ENCODE data around the gene BMERB1. TPM values are rescaled to one million over a fixed set of nuclear protein-coding genes. Genes with fewer than 3 reads are reported as not detected.

Gene BMERB1
- total RNA-seq, 1 donor from 2014 or later = 47.9 TPM

GRCh38 chr16:15599303-15600070 is 165.1 kb downstream of the BMERB1 start:
- Mint-ChIP-seq H3K36me3 (ENCODE audit: unreplicated experiment) (peaks cover 79% of the 10 kb centered on the region), H3K27ac (ENCODE audit: unreplicated experiment) (no peak overlapping the region), H3K9me3 (ENCODE audit: unreplicated experiment) (no peaks in the 10 kb centered on the region), H3K27me3 (ENCODE audit: unreplicated experiment) (no peaks in the 10 kb centered on the region), H3K4me1 (ENCODE audit: unreplicated experiment) (no peaks in the 10 kb centered on the region), H3K4me3 (ENCODE audit: unreplicated experiment) (no peak overlapping the region)
- no peak for TF ChIP-seq CTCF (IDR thresholded peaks at IDR 0.05)
- DNase-seq (ENCODE audit: extremely low spot score, unreplicated experiment) = no peak

GRCh38 chr16:15601212-15601879 is 167.0 kb downstream of the BMERB1 start:
- Mint-ChIP-seq H3K4me1 (ENCODE audit: unreplicated experiment) (no peaks in the 10 kb centered on the region), H3K4me3 (ENCODE audit: unreplicated experiment) (no peak overlapping the region), H3K36me3 (ENCODE audit: unreplicated experiment) (peaks cover 75% of the 10 kb centered on the region), H3K27ac (ENCODE audit: unreplicated experiment) (no peak overlapping the region), H3K9me3 (ENCODE audit: unreplicated experiment) (no peaks in the 10 kb centered on the region), H3K27me3 (ENCODE audit: unreplicated experiment) (no peaks in the 10 kb centered on the region)
- no peak for DNase-seq (ENCODE audit: extremely low spot score, unreplicated experiment)
- TF ChIP-seq CTCF (IDR thresholded peaks at IDR 0.05) = no peak

- no peak for TF ChIP-seq CTCF (IDR thresholded peaks at IDR 0.05)
- Mint-ChIP-seq H3K27me3 (ENCODE audit: unreplicated experiment) (no peaks in the 10 kb centered on the region), H3K4me3 (ENCODE audit: unreplicated experiment) (no peak overlapping the region), H3K9me3 (ENCODE audit: unreplicated experiment) (no peaks in the 10 kb centered on the region), H3K27ac (ENCODE audit: unreplicated experiment) (no peak overlapping the region), H3K36me3 (ENCODE audit: unreplicated experiment) (peaks cover 74% of the 10 kb centered on the region), H3K4me1 (ENCODE audit: unreplicated experiment) (no peaks in the 10 kb centered on the region)
- DNase-seq (ENCODE audit: extremely low spot score, unreplicated experiment) = no peak
Measured at GRCh38 chr16:15602285-15603044, 168.1 kb downstream of the BMERB1 start.

- DNase-seq (ENCODE audit: extremely low spot score, unreplicated experiment) = no peak
- Mint-ChIP-seq H3K27ac (ENCODE audit: unreplicated experiment) (no peak overlapping the region), H3K4me3 (ENCODE audit: unreplicated experiment) (no peak overlapping the region), H3K36me3 (ENCODE audit: unreplicated experiment) (peaks cover 83% of the 10 kb centered on the region), H3K9me3 (ENCODE audit: unreplicated experiment) (no peaks in the 10 kb centered on the region), H3K27me3 (ENCODE audit: unreplicated experiment) (no peaks in the 10 kb centered on the region), H3K4me1 (ENCODE audit: unreplicated experiment) (no peaks in the 10 kb centered on the region)
- no peak for TF ChIP-seq CTCF (IDR thresholded peaks at IDR 0.05)
Measured at GRCh38 chr16:15604460-15605440, 170.4 kb downstream of the BMERB1 start.
